ENCODE measurements around the gene MCOLN3. TPM values are rescaled to one million over a fixed set of nuclear protein-coding genes. Genes with fewer than 3 reads are reported as not detected.

Gene MCOLN3
- total RNA-seq, 1 experiment from 2014 or later: 0.82 TPM

DNA sequence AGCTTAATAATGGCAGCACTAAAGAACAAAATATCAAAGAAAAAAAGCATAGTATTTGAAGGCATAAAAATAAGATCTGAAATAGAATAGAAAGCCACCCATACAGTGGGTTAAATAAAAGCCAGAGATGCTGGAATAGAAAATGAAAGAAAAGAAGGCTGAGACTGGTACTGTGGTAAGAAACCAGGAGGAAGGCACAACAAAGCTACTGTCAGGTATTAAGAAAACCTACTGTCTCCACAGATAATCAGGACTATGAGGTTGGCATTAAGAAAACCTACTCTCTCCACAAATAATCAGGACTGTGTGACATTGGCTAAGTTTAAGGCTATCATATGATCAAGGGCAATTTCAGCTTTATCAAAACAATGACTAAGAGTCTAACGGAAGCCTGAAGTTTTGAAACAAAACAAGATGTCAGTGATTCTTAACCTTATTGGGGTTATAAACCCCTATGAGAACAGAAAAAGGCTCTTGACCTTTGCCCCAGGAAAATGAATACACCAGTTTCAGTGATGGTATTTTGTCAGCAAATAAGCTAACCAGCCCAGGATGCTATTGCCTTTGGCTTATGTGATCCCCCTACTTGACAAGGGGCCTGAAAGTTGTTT is 75.8 kb downstream of the MCOLN3 start:
- POLR2A ChIA-PET (ENCODE audit: low non-redundant PET): interaction anchor here (0.6 kb wide), 1 partner anchor 29 kb away, joined by 3 read pairs; no protein-coding TSS in a partner anchor
- no peak for TF ChIP-seq EZH2 (IDR thresholded peaks at IDR 0.05; ENCODE audit: borderline replicate concordance, low read depth, low read length, poor library complexity, severe bottlenecking)
- TF ChIP-seq CTCF (conservative IDR thresholded peaks at IDR 0.05; ENCODE audit: low read depth, low read length): no peak
- BruUV-seq (replicated peaks): no TSS peak
- Histone ChIP-seq H3K27me3 (replicated peaks; ENCODE audit: insufficient read depth, low read depth, low read length, poor library complexity) (no peaks in the 10 kb centered on the region), H3K9me3 (ENCODE audit: low read depth, low read length, poor library complexity, severe bottlenecking) (no peaks in the 10 kb centered on the region), H3K36me3 (ENCODE audit: insufficient read depth, low read length, poor library complexity, severe bottlenecking) (no peaks in the 10 kb centered on the region), H3K27ac (ENCODE audit: low read depth, low read length, poor library complexity, severe bottlenecking) (no peak overlapping the region), H3K4me1 (ENCODE audit: insufficient read depth, low read length, poor library complexity, severe bottlenecking) (no peaks in the 10 kb centered on the region), H3K4me3 (ENCODE audit: low read depth, low read length, poor library complexity, severe bottlenecking) (no peak overlapping the region)
- intact Hi-C loops (cut with micrococcal nuclease; ENCODE audit: unreplicated experiment): no loop called here
- no peak for DNase-seq (ENCODE audit: low spot score)
- CTCF ChIA-PET: no interaction called here

GRCh38 chr1:84971957-84972356 is 76.3 kb downstream of the MCOLN3 start:
- no peaks in the 10 kb centered on the region for H3K9me3 ChIP-seq (ENCODE audit: low read depth, low read length, poor library complexity, severe bottlenecking)
- ChIA-PET POLR2A (ENCODE audit: low non-redundant PET) (no interaction called here), CTCF (no interaction called here)
- H3K27me3 ChIP-seq (replicated peaks; ENCODE audit: insufficient read depth, low read depth, low read length, poor library complexity): no peaks in the 10 kb centered on the region
- TF ChIP-seq EZH2 (IDR thresholded peaks at IDR 0.05; ENCODE audit: borderline replicate concordance, low read depth, low read length, poor library complexity, severe bottlenecking) (no peak), CTCF (conservative IDR thresholded peaks at IDR 0.05; ENCODE audit: low read depth, low read length) (no peak)
- H3K4me1 ChIP-seq (ENCODE audit: insufficient read depth, low read length, poor library complexity, severe bottlenecking): no peaks in the 10 kb centered on the region
- H3K27ac ChIP-seq (ENCODE audit: low read depth, low read length, poor library complexity, severe bottlenecking): no peak overlapping the region
- no peak for DNase-seq (ENCODE audit: low spot score)
- intact Hi-C loops (cut with micrococcal nuclease; ENCODE audit: unreplicated experiment): no loop called here
- no TSS peak for BruUV-seq (replicated peaks)
- H3K4me3 ChIP-seq (ENCODE audit: low read depth, low read length, poor library complexity, severe bottlenecking): no peak overlapping the region
- no peaks in the 10 kb centered on the region for H3K36me3 ChIP-seq (ENCODE audit: insufficient read depth, low read length, poor library complexity, severe bottlenecking)

DNA sequence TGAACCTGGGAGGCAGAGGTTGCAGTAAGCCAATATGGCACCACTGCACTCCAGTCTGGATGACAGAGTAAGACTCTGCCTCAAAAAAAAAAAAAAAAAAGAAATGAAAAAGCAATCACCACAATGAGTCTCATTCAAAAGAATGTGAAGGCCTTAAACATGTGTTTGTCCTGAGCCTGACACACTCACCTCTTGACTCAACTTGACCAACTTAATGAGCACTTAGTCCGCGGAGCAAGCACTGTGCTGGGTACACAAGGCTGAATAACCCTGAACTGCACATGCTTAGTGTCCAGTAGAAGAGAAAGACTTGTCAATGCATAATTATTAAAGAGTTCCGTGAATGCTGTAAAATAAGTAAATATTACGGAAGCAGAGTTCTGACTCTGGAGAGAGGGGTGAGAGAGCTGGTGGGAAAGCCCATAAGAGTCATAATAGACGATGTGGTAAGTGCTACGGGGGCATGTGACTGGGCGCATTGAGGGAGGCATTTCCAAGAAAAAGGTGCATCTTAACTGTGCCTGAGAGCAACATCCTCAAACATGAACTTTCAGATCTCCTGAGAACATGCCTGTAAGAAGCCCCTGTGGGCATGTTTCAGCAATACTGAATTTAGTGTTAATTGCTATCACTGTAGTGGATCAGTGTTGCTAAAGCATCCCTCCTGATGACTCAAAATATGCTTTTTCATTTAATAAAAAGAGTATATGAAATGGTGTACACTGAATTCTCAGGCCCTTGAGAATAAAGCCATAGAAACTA is 78.6 kb downstream of the MCOLN3 start:
- TF ChIP-seq EZH2 (IDR thresholded peaks at IDR 0.05; ENCODE audit: borderline replicate concordance, low read depth, low read length, poor library complexity, severe bottlenecking): no peak
- TF ChIP-seq CTCF (conservative IDR thresholded peaks at IDR 0.05; ENCODE audit: low read depth, low read length): no peak
- no peak overlapping the region for H3K27ac ChIP-seq (ENCODE audit: low read depth, low read length, poor library complexity, severe bottlenecking)
- no peaks in the 10 kb centered on the region for H3K9me3 ChIP-seq (ENCODE audit: low read depth, low read length, poor library complexity, severe bottlenecking)
- H3K4me1 ChIP-seq (ENCODE audit: insufficient read depth, low read length, poor library complexity, severe bottlenecking): no peaks in the 10 kb centered on the region
- H3K27me3 ChIP-seq (replicated peaks; ENCODE audit: insufficient read depth, low read depth, low read length, poor library complexity): no peaks in the 10 kb centered on the region
- intact Hi-C loops (cut with micrococcal nuclease; ENCODE audit: unreplicated experiment): no loop called here
- no TSS peak for BruUV-seq (replicated peaks)
- H3K36me3 ChIP-seq (ENCODE audit: insufficient read depth, low read length, poor library complexity, severe bottlenecking): no peaks in the 10 kb centered on the region
- DNase-seq (ENCODE audit: low spot score): no peak
- CTCF ChIA-PET: no interaction called here
- POLR2A ChIA-PET (ENCODE audit: low non-redundant PET): no interaction called here
- H3K4me3 ChIP-seq (ENCODE audit: low read depth, low read length, poor library complexity, severe bottlenecking): no peak overlapping the region
